Measurements from ENCODE around the gene DOCK1. TPM values are rescaled to one million over a fixed set of nuclear protein-coding genes. Genes with fewer than 3 reads are reported as not detected.

The DOCK1 gene
- total RNA-seq, 1 experiment from 2014 or later = 82.2 TPM

DNA sequence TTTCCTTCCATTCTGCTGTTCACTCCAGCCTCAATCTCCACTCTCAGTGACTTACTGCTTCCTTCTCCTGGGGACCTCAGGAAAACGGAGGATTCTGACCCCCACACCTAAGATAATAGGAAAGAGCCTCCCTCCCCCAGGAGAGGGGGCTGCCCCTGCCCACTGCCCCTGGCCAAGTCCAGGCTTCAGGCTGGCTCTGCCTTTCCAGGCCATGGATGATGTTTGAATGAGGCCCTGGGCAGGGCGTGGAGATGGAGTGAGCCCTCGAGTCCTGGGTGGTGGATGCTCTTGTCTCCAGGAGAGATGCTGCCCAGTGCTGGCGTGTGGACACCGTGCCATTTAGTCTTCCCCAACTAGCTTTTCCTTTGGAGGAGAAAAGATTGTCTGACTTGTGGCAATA lies 184.2 kb downstream of the DOCK1 start:
- Mint-ChIP-seq H3K9me3 (ENCODE audit: unreplicated experiment) (no peaks in the 10 kb centered on the region), H3K36me3 (ENCODE audit: insufficient read depth, unreplicated experiment) (peaks cover 29% of the 10 kb centered on the region), H3K4me1 (ENCODE audit: low read depth, unreplicated experiment) (peaks cover 13% of the 10 kb centered on the region), H3K27ac (ENCODE audit: unreplicated experiment) (peak overlapping the region; percentile 11), H3K4me3 (ENCODE audit: unreplicated experiment) (no peak overlapping the region), H3K27me3 (ENCODE audit: insufficient read depth, unreplicated experiment) (no peaks in the 10 kb centered on the region)
- POLR2A ChIA-PET = no interaction called here
- CTCF ChIA-PET = no interaction called here
- no TSS peak for BruUV-seq (replicated peaks)
- H3K9me3 ChIP-seq = no peaks in the 10 kb centered on the region
- H3K4me1 ChIP-seq = peaks cover 7% of the 10 kb centered on the region; the same call in 1 of the 2 replicates
- DNase-seq = no peak
- H3K36me3 ChIP-seq (ENCODE audit: control insufficient read depth, insufficient read depth, low read length) = peaks cover 3% of the 10 kb centered on the region; the same call in 1 of the 2 replicates
- no peaks in the 10 kb centered on the region for H3K27me3 ChIP-seq (replicated peaks; ENCODE audit: control insufficient read depth, insufficient read depth, low read length)
- H3K4me3 ChIP-seq (ENCODE audit: low read depth, low read length) = no peak overlapping the region
- intact Hi-C loops (cut with micrococcal nuclease; ENCODE audit: unreplicated experiment) = no loop called here
- TF ChIP-seq, protein P1, sequence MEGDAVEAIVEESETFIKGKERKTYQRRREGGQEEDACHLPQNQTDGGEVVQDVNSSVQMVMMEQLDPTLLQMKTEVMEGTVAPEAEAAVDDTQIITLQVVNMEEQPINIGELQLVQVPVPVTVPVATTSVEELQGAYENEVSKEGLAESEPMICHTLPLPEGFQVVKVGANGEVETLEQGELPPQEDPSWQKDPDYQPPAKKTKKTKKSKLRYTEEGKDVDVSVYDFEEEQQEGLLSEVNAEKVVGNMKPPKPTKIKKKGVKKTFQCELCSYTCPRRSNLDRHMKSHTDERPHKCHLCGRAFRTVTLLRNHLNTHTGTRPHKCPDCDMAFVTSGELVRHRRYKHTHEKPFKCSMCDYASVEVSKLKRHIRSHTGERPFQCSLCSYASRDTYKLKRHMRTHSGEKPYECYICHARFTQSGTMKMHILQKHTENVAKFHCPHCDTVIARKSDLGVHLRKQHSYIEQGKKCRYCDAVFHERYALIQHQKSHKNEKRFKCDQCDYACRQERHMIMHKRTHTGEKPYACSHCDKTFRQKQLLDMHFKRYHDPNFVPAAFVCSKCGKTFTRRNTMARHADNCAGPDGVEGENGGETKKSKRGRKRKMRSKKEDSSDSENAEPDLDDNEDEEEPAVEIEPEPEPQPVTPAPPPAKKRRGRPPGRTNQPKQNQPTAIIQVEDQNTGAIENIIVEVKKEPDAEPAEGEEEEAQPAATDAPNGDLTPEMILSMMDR (IDR thresholded peaks at IDR 0.05; ENCODE audit: insufficient read depth in 1 of 2, low read depth in 1 of 2, low read length in 1 of 2, severe bottlenecking in 1 of 2, unreplicated experiment in 1 of 2) = no peak

DNA sequence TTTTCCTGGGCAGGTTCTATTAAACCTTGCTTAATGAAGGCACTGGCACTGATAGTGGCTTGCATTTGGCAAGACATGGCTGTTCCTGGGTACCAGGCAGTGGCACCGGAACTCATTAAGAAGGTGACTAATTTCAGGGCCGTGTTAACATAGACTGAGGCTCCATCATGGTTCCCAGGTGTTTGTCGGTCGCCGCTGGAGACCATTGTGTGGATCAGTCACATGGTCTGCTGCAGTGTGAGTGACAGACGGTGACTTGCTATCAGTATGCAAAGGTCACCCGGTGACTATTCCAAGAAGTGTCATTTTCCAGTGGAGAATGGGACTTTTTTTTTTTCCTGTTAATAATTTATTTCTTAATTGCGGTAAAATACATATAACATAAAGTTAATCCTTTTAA lies 184.9 kb downstream of the DOCK1 start:
- Mint-ChIP-seq H3K4me1 (ENCODE audit: low read depth, unreplicated experiment) (peaks cover 13% of the 10 kb centered on the region), H3K27ac (ENCODE audit: unreplicated experiment) (no peak overlapping the region), H3K36me3 (ENCODE audit: insufficient read depth, unreplicated experiment) (peaks cover 27% of the 10 kb centered on the region), H3K4me3 (ENCODE audit: unreplicated experiment) (no peak overlapping the region), H3K9me3 (ENCODE audit: unreplicated experiment) (no peaks in the 10 kb centered on the region), H3K27me3 (ENCODE audit: insufficient read depth, unreplicated experiment) (no peaks in the 10 kb centered on the region)
- peak in 1 of 2 experiments; percentile 29 for DNase-seq
- Histone ChIP-seq H3K9me3 (no peaks in the 10 kb centered on the region), H3K27me3 (replicated peaks; ENCODE audit: control insufficient read depth, insufficient read depth, low read length) (no peaks in the 10 kb centered on the region), H3K36me3 (ENCODE audit: control insufficient read depth, insufficient read depth, low read length) (peaks cover 3% of the 10 kb centered on the region; the same call in 1 of the 2 replicates), H3K4me3 (ENCODE audit: low read depth, low read length) (no peak overlapping the region), H3K4me1 (peaks cover 7% of the 10 kb centered on the region; the same call in 1 of the 2 replicates)
- ChIA-PET POLR2A (no interaction called here), CTCF (no interaction called here)
- TF ChIP-seq, protein P1 (IDR thresholded peaks at IDR 0.05; ENCODE audit: insufficient read depth in 1 of 2, low read depth in 1 of 2, low read length in 1 of 2, severe bottlenecking in 1 of 2, unreplicated experiment in 1 of 2) = no peak
- intact Hi-C loops (cut with micrococcal nuclease; ENCODE audit: unreplicated experiment) = no loop called here
- no TSS peak for BruUV-seq (replicated peaks)

DNA sequence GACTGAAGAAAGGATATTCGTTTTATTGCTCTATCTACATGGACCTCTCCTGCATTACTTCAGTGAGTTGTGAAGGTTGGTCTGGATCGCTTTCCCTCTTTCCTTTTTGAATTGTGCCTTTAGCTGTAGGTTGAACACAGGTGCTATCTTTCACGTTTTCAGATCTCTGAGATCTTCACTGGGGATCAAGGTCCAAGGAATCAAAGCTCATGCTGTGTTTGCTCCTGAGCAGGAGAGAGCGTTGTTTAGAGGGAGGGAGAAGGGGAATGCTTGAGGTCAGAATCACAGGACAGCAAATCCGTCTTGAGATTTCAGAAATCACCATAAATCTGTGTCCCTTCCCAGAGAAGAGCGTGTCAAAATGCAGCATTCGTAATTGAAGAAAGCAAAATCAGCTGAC lies 186.1 kb downstream of the DOCK1 start:
- H3K4me3 ChIP-seq (ENCODE audit: low read depth, low read length) = no peak overlapping the region
- Mint-ChIP-seq H3K4me3 (ENCODE audit: unreplicated experiment) (no peak overlapping the region), H3K27ac (ENCODE audit: unreplicated experiment) (no peak overlapping the region), H3K27me3 (ENCODE audit: insufficient read depth, unreplicated experiment) (no peaks in the 10 kb centered on the region), H3K36me3 (ENCODE audit: insufficient read depth, unreplicated experiment) (peaks cover 20% of the 10 kb centered on the region), H3K9me3 (ENCODE audit: unreplicated experiment) (no peaks in the 10 kb centered on the region), H3K4me1 (ENCODE audit: low read depth, unreplicated experiment) (peaks cover 13% of the 10 kb centered on the region)
- CTCF ChIA-PET = no interaction called here
- H3K27me3 ChIP-seq (replicated peaks; ENCODE audit: control insufficient read depth, insufficient read depth, low read length) = no peaks in the 10 kb centered on the region
- no TSS peak for BruUV-seq (replicated peaks)
- TF ChIP-seq, protein P1 (IDR thresholded peaks at IDR 0.05; ENCODE audit: insufficient read depth in 1 of 2, low read depth in 1 of 2, low read length in 1 of 2, severe bottlenecking in 1 of 2, unreplicated experiment in 1 of 2) = no peak
- peaks cover 3% of the 10 kb centered on the region; the same call in 1 of the 2 replicates for H3K36me3 ChIP-seq (ENCODE audit: control insufficient read depth, insufficient read depth, low read length)
- intact Hi-C loops (cut with micrococcal nuclease; ENCODE audit: unreplicated experiment) = no loop called here
- peaks cover 7% of the 10 kb centered on the region; the same call in 1 of the 2 replicates for H3K4me1 ChIP-seq
- DNase-seq = no peak
- no peaks in the 10 kb centered on the region for H3K9me3 ChIP-seq
- POLR2A ChIA-PET = no interaction called here
